OCI-LY7 (cell line): ENCODE results near the gene PRKCA. TPM values are rescaled to one million over a fixed set of nuclear protein-coding genes. Genes with fewer than 3 reads are reported as not detected.

Experiments
- BruUV-seq: library from RNA; stranded (reverse); fragments of 400-500 nt; replicated peaks from 2 replicates; lab custom pipeline; 2021; lab: Mats Ljungman, UMichigan
- CTCF ChIA-PET: fragments of 300-600 bp; sonication (Branson Sonifier 250); formaldehyde crosslinking; loops from one replicate; lab custom pipeline; 2022; ENCODE audit warnings: antibody characterized with exemption; ENCODE audit not compliant: unreplicated experiment; lab: Charles Lee
- POLR2A ChIA-PET: fragments of 300-600 bp; sonication (Branson Sonifier 250); formaldehyde crosslinking; loops from one replicate; lab custom pipeline; 2022; ENCODE audit warnings: antibody characterized with exemption; lab: Charles Lee
- DNase-seq: peaks from one replicate; pipeline ENCODE4 v3.0.0-alpha.2; 2015; ENCODE audit warnings: low spot score
- H2AFZ ChIP-seq: fragments of 200-600 bp; sonication (generic), shearing (Covaris generic); 2 replicates; pipeline ENCODE4 v1.6.1; 2014; ENCODE audit warnings: mild to moderate bottlenecking, antibody characterized with exemption, low read length, moderate library complexity
- H3K27ac ChIP-seq: fragments of 200-600 bp; sonication (generic); 2 replicates; pipeline ENCODE4 v1.5.1; 2014; ENCODE audit warnings: mixed run types, low read depth, mild to moderate bottlenecking, moderate library complexity, low read length, inconsistent platforms; ENCODE audit not compliant: poor library complexity, severe bottlenecking
- H3K36me3 ChIP-seq: fragments of 200-600 bp; sonication (generic); 2 replicates; pipeline ENCODE4 v1.6.1; 2014; ENCODE audit warnings: mild to moderate bottlenecking, antibody characterized with exemption, low read length, moderate library complexity, mixed read lengths; ENCODE audit not compliant: insufficient read depth
- H3K4me1 ChIP-seq: fragments of 200-600 bp; sonication (generic); 2 replicates; pipeline ENCODE4 v1.5.1; 2014; ENCODE audit warnings: mild to moderate bottlenecking, low read length; ENCODE audit not compliant: insufficient read depth, poor library complexity, severe bottlenecking
- H3K4me2 ChIP-seq: fragments of 200-600 bp; sonication (generic); 2 replicates; pipeline ENCODE4 v1.6.1; 2014; ENCODE audit warnings: mild to moderate bottlenecking, low read length
- H3K4me3 ChIP-seq: fragments of 200-600 bp; sonication (generic); 2 replicates; pipeline ENCODE4 v1.5.1; 2014; ENCODE audit warnings: mild to moderate bottlenecking, low read depth, low read length; ENCODE audit not compliant: poor library complexity, severe bottlenecking
- H3K79me2 ChIP-seq: fragments of 200-600 bp; sonication (generic); 2 replicates; pipeline ENCODE4 v1.6.1; 2016; ENCODE audit warnings: low read depth, mild to moderate bottlenecking, low read length, moderate library complexity, mixed read lengths; ENCODE audit not compliant: insufficient read depth
- H3K9me2 ChIP-seq: fragments of 200-600 bp; sonication (generic); 2 replicates; pipeline ENCODE4 v1.6.1; 2016; ENCODE audit warnings: mild to moderate bottlenecking, low read length, mixed read lengths; ENCODE audit not compliant: insufficient read depth
- H3K9me3 ChIP-seq: fragments of 200-600 bp; sonication (generic); 2 replicates; pipeline ENCODE4 v1.6.1; 2014; ENCODE audit warnings: mild to moderate bottlenecking, mixed run types, low read length, mixed read lengths
- H4K20me1 ChIP-seq: fragments of 200-600 bp; sonication (generic); 2 replicates; pipeline ENCODE4 v1.6.1; 2014; ENCODE audit warnings: mild to moderate bottlenecking, antibody characterized with exemption, low read length, moderate library complexity, mixed read lengths; ENCODE audit not compliant: insufficient read depth
- CTCF ChIP-seq: fragments of 200-600 bp; sonication (generic); conservative IDR thresholded peaks from 2 replicates; pipeline ENCODE4 v1.5.1; 2014; ENCODE audit warnings: mild to moderate bottlenecking, antibody characterized with exemption, low read length, moderate library complexity, mixed read lengths
- EZH2phosphoT487 ChIP-seq: fragments of 200-600 bp; sonication (generic); IDR thresholded peaks from 2 replicates; pipeline ENCODE4 v1.6.1; 2018; ENCODE audit warnings: low read depth, borderline replicate concordance, mild to moderate bottlenecking, mixed run types, antibody characterized with exemption, low read length, moderate library complexity, mixed read lengths
- intact Hi-C: fragments of 100-400 bp; cut with micrococcal nuclease; formaldehyde crosslinking; loops from one replicate; pipeline ENCODE4 v1.10.0; 2022; ENCODE audit not compliant: unreplicated experiment
- total RNA-seq, 2 experiments: library from RNA; depleted of rRNA in 1 of 2; stranded (reverse); fragments of >200 nt in 1 of 2; shearing (Covaris generic) in 1 of 2; gene quantifications; 2 replicates each; pipeline ENCODE4 v1.2.3, GENCODE V29; 2014 to 2022

Gene PRKCA
- total RNA-seq, 2 experiments from 2014 or later = 6.6 to 32.1 TPM

- TF ChIP-seq CTCF (no peak), EZH2phosphoT487 (no peak)
- intact Hi-C loops = no loop called here
- Histone ChIP-seq H3K4me1 (peaks cover 5% of the 10 kb centered on the region), H3K36me3 (no peaks in the 10 kb centered on the region), H3K4me2 (no peak overlapping the region), H2AFZ (no peak overlapping the region), H3K79me2 (no peaks in the 10 kb centered on the region), H3K4me3 (no peak overlapping the region), H4K20me1 (no peaks in the 10 kb centered on the region), H3K9me3 (no peaks in the 10 kb centered on the region), H3K27ac (no peak overlapping the region), H3K9me2 (no peaks in the 10 kb centered on the region)
- ChIA-PET POLR2A (no interaction called here), CTCF (no interaction called here)
- BruUV-seq = no TSS peak
- DNase-seq = no peak
Measured at GRCh38 chr17:66423056-66423955, 120.9 kb downstream of the PRKCA start.

GRCh38 chr17:66425756-66426396, 123.5 kb downstream of the PRKCA start:
- TF ChIP-seq CTCF (no peak), EZH2phosphoT487 (no peak)
- Histone ChIP-seq H3K36me3 (no peaks in the 10 kb centered on the region), H2AFZ (0 out of 2 replicates have a peak overlapping the region, but pooled peaks have one; percentile 21), H3K79me2 (no peaks in the 10 kb centered on the region), H3K4me2 (peak overlapping the region; percentile 23; the same call in 1 of the 2 replicates), H3K4me3 (no peak overlapping the region), H3K4me1 (peaks cover 16% of the 10 kb centered on the region), H3K9me3 (no peaks in the 10 kb centered on the region), H3K27ac (no peak overlapping the region), H4K20me1 (no peaks in the 10 kb centered on the region), H3K9me2 (no peaks in the 10 kb centered on the region)
- ChIA-PET CTCF (no interaction called here), POLR2A (no interaction called here)
- no peak for DNase-seq
- no TSS peak for BruUV-seq
- intact Hi-C loops = loop anchor here (1.0 kb wide), 1 partner anchor 171 kb away; no protein-coding TSS in a partner anchor
